Activated CD4-positive, alpha-beta T cell treated with anti-CD3 and anti-CD28 coated beads for 24 hours (primary cell): ENCODE measurements around the gene MPPED1.

ENCODE experiments used
- DNase-seq, 2 donors: peaks; one replicate each; pipeline ENCODE4 v3.0.0-alpha.2; 2020; ENCODE audit warnings: low read depth in 2 of 2

Gene MPPED1

GRCh38 chr22:43520632-43521039 lies 108.8 kb downstream of the MPPED1 start:
- no peak for DNase-seq

- DNase-seq: no peak
Observed at GRCh38 chr22:43521716-43522115, 109.9 kb downstream of the MPPED1 start.

GRCh38 chr22:43526117-43526655 lies 114.4 kb downstream of the MPPED1 start:
- no peak for DNase-seq

GRCh38 chr22:43526946-43527345 lies 115.1 kb downstream of the MPPED1 start:
- no peak for DNase-seq

- no peak for DNase-seq
Observed at GRCh38 chr22:43528601-43529360, 117.0 kb downstream of the MPPED1 start.

GRCh38 chr22:43529461-43529860 lies 117.6 kb downstream of the MPPED1 start:
- no peak for DNase-seq

GRCh38 chr22:43529934-43530333 lies 118.1 kb downstream of the MPPED1 start:
- no peak for DNase-seq

GRCh38 chr22:43530349-43531201 lies 118.8 kb downstream of the MPPED1 start:
- no peak for DNase-seq

GRCh38 chr22:43531651-43532050 lies 119.8 kb downstream of the MPPED1 start:
- DNase-seq: no peak

GRCh38 chr22:43532301-43533155 lies 120.7 kb downstream of the MPPED1 start:
- no peak for DNase-seq

- no peak for DNase-seq
Observed at GRCh38 chr22:43533156-43533530, 121.3 kb downstream of the MPPED1 start.

GRCh38 chr22:43533656-43534428 lies 122.0 kb downstream of the MPPED1 start:
- no peak for DNase-seq

- no peak for DNase-seq
Observed at GRCh38 chr22:43534916-43535315, 123.1 kb downstream of the MPPED1 start.

GRCh38 chr22:43535336-43535735 lies 123.5 kb downstream of the MPPED1 start:
- DNase-seq: no peak

GRCh38 chr22:43535741-43536140 lies 123.9 kb downstream of the MPPED1 start:
- DNase-seq: no peak

GRCh38 chr22:43537019-43537585 lies 125.3 kb downstream of the MPPED1 start:
- DNase-seq: no peak

- DNase-seq: no peak
Observed at GRCh38 chr22:43539572-43540528, 128.0 kb downstream of the MPPED1 start.

GRCh38 chr22:43540529-43540923 lies 128.7 kb downstream of the MPPED1 start:
- no peak for DNase-seq

- no peak for DNase-seq
Observed at GRCh38 chr22:43541022-43541421, 129.2 kb downstream of the MPPED1 start.
